Gastrocnemius medialis (tissue), 4 donors: ENCODE data around the gene APP. TPM values are rescaled to one million over a fixed set of nuclear protein-coding genes. Genes with fewer than 3 reads are reported as not detected.
A peak's percentile ranks its signal among the peaks of the same experiment; 100 is the strongest.

ENCODE experiments used
- ATAC-seq, 2 donors: fragments of 150-250 bp; one replicate each; pipeline ENCODE4 v1.9.1; 2016
- DNase-seq, 2 donors: peaks; one replicate each; pipeline ENCODE4 v3.0.0-alpha.2; 2019
- H3K27ac ChIP-seq, 4 donors: fragments of 200-600 bp; sonication (generic); 1 replicate in 1 of 4; 2 replicates in 3 of 4; pipeline ENCODE4 v1.5.1; 2016 to 2018; ENCODE audit warnings: mild to moderate bottlenecking in 2 of 4, moderate library complexity in 1 of 4
- H3K27me3 ChIP-seq, 3 donors: fragments of 200-600 bp; sonication (generic) in 2 of 3; 1 replicate in 1 of 3; 2 replicates in 2 of 3; pipeline versions ENCODE4 v1.5.1 to v1.6.0; 2016 to 2019; ENCODE audit warnings: mild to moderate bottlenecking in 1 of 3, moderate library complexity in 1 of 3
- H3K36me3 ChIP-seq, 2 donors: fragments of 200-600 bp; sonication (generic) in 1 of 2; one replicate each; pipeline ENCODE4 v1.5.1; 2017 to 2018
- H3K4me1 ChIP-seq, 2 donors: fragments of 200-600 bp; sonication (generic) in 1 of 2; one replicate each; pipeline ENCODE4 v1.5.1; 2016 to 2017; ENCODE audit warnings: mild to moderate bottlenecking in 2 of 2
- H3K4me3 ChIP-seq, 4 donors: fragments of 200-600 bp; sonication (generic) in 3 of 4; 1 replicate in 1 of 4; 2 replicates in 3 of 4; pipeline ENCODE4 v1.5.1; 2016 to 2019; ENCODE audit warnings: mild to moderate bottlenecking in 2 of 4
- H3K9me3 ChIP-seq, 3 donors: fragments of 200-600 bp; sonication (generic) in 2 of 3; 1 replicate in 1 of 3; 2 replicates in 2 of 3; pipeline ENCODE4 v1.5.1; 2016 to 2019
- CTCF ChIP-seq, 5 experiments: fragments of 450-650 bp in 3 of 5; fragments of 200-600 bp in 2 of 5; sonication (generic) in 2 of 5; IDR thresholded peaks in 4 of 5; conservative IDR thresholded peaks in 1 of 5; 1 replicate in 4 of 5; 2 replicates in 1 of 5; pipeline ENCODE4 v1.5.1; 2016 to 2019; ENCODE audit warnings: antibody characterized with exemption in 5 of 5, mild to moderate bottlenecking in 3 of 5, moderate library complexity in 3 of 5
- POLR2A ChIP-seq, 2 donors: fragments of 450-650 bp; IDR thresholded peaks; one replicate each; pipeline ENCODE4 v1.6.1; 2017; ENCODE audit warnings: antibody characterized with exemption in 2 of 2, mild to moderate bottlenecking in 2 of 2, moderate library complexity in 2 of 2
- in situ Hi-C, 4 donors: fragments of 200-750 bp; cut with MboI; loops; one replicate each; pipeline versions ENCODE4 v1.15.0 to v1.8.0; 2017; ENCODE audit warnings: low sequenced_read_pairs in 4 of 4
- intact Hi-C: fragments of 100-400 bp; cut with DNase I; formaldehyde crosslinking; loops from one replicate; pipeline ENCODE4 v1.15.1; 2023; ENCODE audit warnings: low total_unique reads
- total RNA-seq, 4 donors: library from RNA; depleted of rRNA; stranded (reverse); fragments of >200 nt; gene quantifications; one replicate each; pipeline versions ENCODE4 v1.1.0 to v1.2.3, GENCODE V29; 2016

Gene APP
- total RNA-seq, 4 donors from 2014 or later = 45.8 to 73.2 (median 70.1) TPM

- TF ChIP-seq POLR2A (IDR thresholded peaks at IDR 0.05) (no peak), CTCF (IDR thresholded peaks at IDR 0.05 in 4 of 5, conservative IDR thresholded peaks at IDR 0.05 in 1 of 5) (no peak)
Observed at GRCh38 chr21:26117324-26117971, 53.1 kb downstream of the APP start.

GRCh38 chr21:26116456-26117011 is 54.0 kb downstream of the APP start:
- Histone ChIP-seq H3K27ac (peak overlapping the region; percentile 52 to 71 (median 63)), H3K9me3 (no peaks in the 10 kb centered on the region), H3K36me3 (no peaks in the 10 kb centered on the region), H3K4me1 (peaks cover 4 to 6% of the 10 kb centered on the region in 2 donors), H3K4me3 (no peak overlapping the region), H3K27me3 (no peaks in the 10 kb centered on the region)
- intact Hi-C loops = no loop called here
- ATAC-seq (peak; percentile 19 to 57), DNase-seq (no peak)
- in situ Hi-C loops = no loop called here
- TF ChIP-seq POLR2A (IDR thresholded peaks at IDR 0.05) = no peak

More at GRCh38 chr21:26117324-26117971, 53.1 kb downstream of the APP start:
- Histone ChIP-seq H3K27ac (peak overlapping the region; percentile 52 to 71 (median 63)), H3K4me3 (no peak overlapping the region), H3K27me3 (no peaks in the 10 kb centered on the region), H3K36me3 (no peaks in the 10 kb centered on the region), H3K4me1 (peaks cover 4 to 6% of the 10 kb centered on the region in 2 donors), H3K9me3 (no peaks in the 10 kb centered on the region)
- in situ Hi-C loops = no loop called here
- intact Hi-C loops = no loop called here
- DNase-seq (no peak), ATAC-seq (no peak)

GRCh38 chr21:26115899-26116298 is 54.7 kb downstream of the APP start:
- in situ Hi-C loops = no loop called here
- ATAC-seq (peak; percentile 43 to 66), DNase-seq (no peak)
- Histone ChIP-seq H3K4me3 (no peak overlapping the region), H3K9me3 (no peaks in the 10 kb centered on the region), H3K27ac (peak overlapping the region; percentile 52 to 71 (median 63)), H3K27me3 (no peaks in the 10 kb centered on the region), H3K36me3 (no peaks in the 10 kb centered on the region), H3K4me1 (peaks cover 4 to 6% of the 10 kb centered on the region in 2 donors)
- intact Hi-C loops = no loop called here
- peak in 1 of 2 donors; percentile 15 for TF ChIP-seq POLR2A (IDR thresholded peaks at IDR 0.05)
- no peak for TF ChIP-seq CTCF (IDR thresholded peaks at IDR 0.05 in 4 of 5, conservative IDR thresholded peaks at IDR 0.05 in 1 of 5)

GRCh38 chr21:26115305-26115704 is 55.3 kb downstream of the APP start:
- intact Hi-C loops (no loop called here), in situ Hi-C loops (no loop called here)
- Histone ChIP-seq H3K27ac (peak overlapping the region; percentile 22 to 71 (median 63)), H3K27me3 (no peaks in the 10 kb centered on the region), H3K4me1 (peaks cover 4 to 6% of the 10 kb centered on the region in 2 donors), H3K4me3 (no peak overlapping the region), H3K36me3 (no peaks in the 10 kb centered on the region), H3K9me3 (no peaks in the 10 kb centered on the region)
- DNase-seq (no peak), ATAC-seq (no peak)
- TF ChIP-seq CTCF (IDR thresholded peaks at IDR 0.05 in 4 of 5, conservative IDR thresholded peaks at IDR 0.05 in 1 of 5) (no peak), POLR2A (IDR thresholded peaks at IDR 0.05) (no peak)

GRCh38 chr21:26112975-26113374 is 57.6 kb downstream of the APP start:
- intact Hi-C loops = no loop called here
- no peak for DNase-seq
- Histone ChIP-seq H3K27ac (no peak overlapping the region), H3K4me1 (peaks cover 4 to 6% of the 10 kb centered on the region in 2 donors), H3K36me3 (no peaks in the 10 kb centered on the region), H3K4me3 (no peak overlapping the region), H3K9me3 (no peaks in the 10 kb centered on the region), H3K27me3 (no peaks in the 10 kb centered on the region)
- in situ Hi-C loops = no loop called here
- no peak for ATAC-seq
- TF ChIP-seq POLR2A (IDR thresholded peaks at IDR 0.05) = no peak
- TF ChIP-seq CTCF (IDR thresholded peaks at IDR 0.05 in 4 of 5, conservative IDR thresholded peaks at IDR 0.05 in 1 of 5) = no peak
